Measurements from ENCODE around the gene KRABD2.
"Not testable (repeated sequence)": the region's sequence is repeated elsewhere in the genome, so short reads cannot be mapped to it uniquely, and the experiment has no call there.

KRABD2 gene

GRCh38 chr17:8409966-8410882, 33.7 kb upstream of the KRABD2 start:
- no peaks in the 10 kb centered on the region for H3K36me3 ChIP-seq (ENCODE audit: control insufficient read depth, insufficient read depth, low read length)
- H3K9me3 ChIP-seq (replicated peaks; ENCODE audit: control insufficient read depth, low read depth, low read length) = no peaks in the 10 kb centered on the region
- WGBS (ENCODE audit: insufficient coverage) = 13% methylated on average over 13 of the region's 19 CpGs
- DNase-seq = peak; percentile 95
- H3K27ac ChIP-seq (ENCODE audit: low read length) = no peak overlapping the region
- H3K4me3 ChIP-seq (ENCODE audit: low read length) = no peak overlapping the region
- H3K4me1 ChIP-seq (ENCODE audit: control insufficient read depth, insufficient read depth, low read length) = peaks cover 4% of the 10 kb centered on the region
- H3K27me3 ChIP-seq (ENCODE audit: control insufficient read depth, insufficient read depth, low read length) = peaks cover 5% of the 10 kb centered on the region

- Histone ChIP-seq H3K36me3 (ENCODE audit: control insufficient read depth, insufficient read depth, low read length) (no peaks in the 10 kb centered on the region), H3K27me3 (ENCODE audit: control insufficient read depth, insufficient read depth, low read length) (peaks cover 5% of the 10 kb centered on the region), H3K4me1 (ENCODE audit: control insufficient read depth, insufficient read depth, low read length) (peaks cover 4% of the 10 kb centered on the region), H3K9me3 (replicated peaks; ENCODE audit: control insufficient read depth, low read depth, low read length) (no peaks in the 10 kb centered on the region), H3K27ac (ENCODE audit: low read length) (no peak overlapping the region), H3K4me3 (ENCODE audit: low read length) (no peak overlapping the region)
- 48% methylated on average over 10 of the region's 14 CpGs for WGBS (ENCODE audit: insufficient coverage)
- no peak for DNase-seq
These were observed 31.9 kb upstream of the KRABD2 start for GRCh38 chr17:8408371-8408770.

- 72% methylated on average over 2 of the region's 2 CpGs for WGBS (ENCODE audit: insufficient coverage)
- no peak for DNase-seq
- Histone ChIP-seq H3K4me3 (ENCODE audit: low read length) (no peak overlapping the region), H3K27ac (ENCODE audit: low read length) (no peak overlapping the region), H3K36me3 (ENCODE audit: control insufficient read depth, insufficient read depth, low read length) (no peaks in the 10 kb centered on the region), H3K27me3 (ENCODE audit: control insufficient read depth, insufficient read depth, low read length) (peaks cover 2% of the 10 kb centered on the region), H3K4me1 (ENCODE audit: control insufficient read depth, insufficient read depth, low read length) (peaks cover 4% of the 10 kb centered on the region), H3K9me3 (replicated peaks; ENCODE audit: control insufficient read depth, low read depth, low read length) (no peaks in the 10 kb centered on the region)
These were observed 29.7 kb upstream of the KRABD2 start for GRCh38 chr17:8406174-8406573.

- H3K4me1 ChIP-seq (ENCODE audit: control insufficient read depth, insufficient read depth, low read length) = peaks cover 4% of the 10 kb centered on the region
- peaks cover 2% of the 10 kb centered on the region for H3K27me3 ChIP-seq (ENCODE audit: control insufficient read depth, insufficient read depth, low read length)
- WGBS (ENCODE audit: insufficient coverage) = 75% methylated on average over 8 of the region's 11 CpGs
- H3K36me3 ChIP-seq (ENCODE audit: control insufficient read depth, insufficient read depth, low read length) = no peaks in the 10 kb centered on the region
- H3K9me3 ChIP-seq (replicated peaks; ENCODE audit: control insufficient read depth, low read depth, low read length) = no peaks in the 10 kb centered on the region
- no peak overlapping the region for H3K27ac ChIP-seq (ENCODE audit: low read length)
- no peak overlapping the region for H3K4me3 ChIP-seq (ENCODE audit: low read length)
- no peak for DNase-seq
These were observed 29.1 kb upstream of the KRABD2 start for GRCh38 chr17:8405499-8406016.

GRCh38 chr17:8402921-8403536, 26.5 kb upstream of the KRABD2 start:
- no peak for DNase-seq
- H3K36me3 ChIP-seq (ENCODE audit: control insufficient read depth, insufficient read depth, low read length) = no peaks in the 10 kb centered on the region
- H3K4me3 ChIP-seq (ENCODE audit: low read length) = no peak overlapping the region
- 73% methylated on average over 6 of the region's 11 CpGs for WGBS (ENCODE audit: insufficient coverage)
- no peaks in the 10 kb centered on the region for H3K9me3 ChIP-seq (replicated peaks; ENCODE audit: control insufficient read depth, low read depth, low read length)
- H3K4me1 ChIP-seq (ENCODE audit: control insufficient read depth, insufficient read depth, low read length) = no peaks in the 10 kb centered on the region
- no peak overlapping the region for H3K27ac ChIP-seq (ENCODE audit: low read length)
- H3K27me3 ChIP-seq (ENCODE audit: control insufficient read depth, insufficient read depth, low read length) = peaks cover 7% of the 10 kb centered on the region

- H3K27ac ChIP-seq (ENCODE audit: low read length) = no peak overlapping the region
- H3K36me3 ChIP-seq (ENCODE audit: control insufficient read depth, insufficient read depth, low read length) = no peaks in the 10 kb centered on the region
- no peak overlapping the region for H3K4me3 ChIP-seq (ENCODE audit: low read length)
- H3K9me3 ChIP-seq (replicated peaks; ENCODE audit: control insufficient read depth, low read depth, low read length) = no peaks in the 10 kb centered on the region
- H3K27me3 ChIP-seq (ENCODE audit: control insufficient read depth, insufficient read depth, low read length) = peaks cover 13% of the 10 kb centered on the region
- WGBS (ENCODE audit: insufficient coverage) = 100% methylated on average over 1 of the region's 2 CpGs
- H3K4me1 ChIP-seq (ENCODE audit: control insufficient read depth, insufficient read depth, low read length) = no peaks in the 10 kb centered on the region
- no peak for DNase-seq
These were observed 24.6 kb upstream of the KRABD2 start for GRCh38 chr17:8401107-8401506.

GRCh38 chr17:8398980-8399379, 22.5 kb upstream of the KRABD2 start:
- DNase-seq = no peak
- Histone ChIP-seq H3K4me1 (ENCODE audit: control insufficient read depth, insufficient read depth, low read length) (peaks cover under 1% of the 10 kb centered on the region), H3K27me3 (ENCODE audit: control insufficient read depth, insufficient read depth, low read length) (peaks cover 20% of the 10 kb centered on the region), H3K9me3 (replicated peaks; ENCODE audit: control insufficient read depth, low read depth, low read length) (no peaks in the 10 kb centered on the region), H3K36me3 (ENCODE audit: control insufficient read depth, insufficient read depth, low read length) (no peaks in the 10 kb centered on the region), H3K4me3 (ENCODE audit: low read length) (no peak overlapping the region), H3K27ac (ENCODE audit: low read length) (no peak overlapping the region)
- 80% methylated on average over 2 of the region's 6 CpGs for WGBS (ENCODE audit: insufficient coverage)

- no peak for DNase-seq
These were observed 21.1 kb upstream of the KRABD2 start, which contains the start of gene RNF222 for GRCh38 chr17:8397636-8398035. TSS of gene RNF222 (minus strand) at chr17:8397827. CDS start at chr17:8393461, 4,366 bp downstream.

GRCh38 chr17:8394497-8394896, 18.0 kb upstream of the KRABD2 start:
- not testable (repeated sequence) for H3K4me1 ChIP-seq (ENCODE audit: control insufficient read depth, insufficient read depth, low read length); DNase-seq; H3K36me3 ChIP-seq (ENCODE audit: control insufficient read depth, insufficient read depth, low read length); H3K27ac ChIP-seq (ENCODE audit: low read length); H3K9me3 ChIP-seq (replicated peaks; ENCODE audit: control insufficient read depth, low read depth, low read length); H3K4me3 ChIP-seq (ENCODE audit: low read length)
- H3K27me3 ChIP-seq (ENCODE audit: control insufficient read depth, insufficient read depth, low read length) = peaks cover 25% of the 10 kb centered on the region
- 85% methylated on average over 8 of the region's 9 CpGs for WGBS (ENCODE audit: insufficient coverage)

More at GRCh38 chr17:8397636-8398035, 21.1 kb upstream of the KRABD2 start, which contains the start of gene RNF222:
- Histone ChIP-seq H3K9me3 (replicated peaks; ENCODE audit: control insufficient read depth, low read depth, low read length) (no peaks in the 10 kb centered on the region), H3K36me3 (ENCODE audit: control insufficient read depth, insufficient read depth, low read length) (no peaks in the 10 kb centered on the region), H3K27me3 (ENCODE audit: control insufficient read depth, insufficient read depth, low read length) (peaks cover 28% of the 10 kb centered on the region), H3K27ac (ENCODE audit: low read length) (no peak within 1 kb of the TSS), H3K4me1 (ENCODE audit: control insufficient read depth, insufficient read depth, low read length) (peaks cover 4% of the 10 kb centered on the region), H3K4me3 (ENCODE audit: low read length) (no peak within 1 kb of the TSS)
- 68% methylated on average over 13 of the region's 13 CpGs for WGBS (ENCODE audit: insufficient coverage)
